ENCODE results near the gene DSTYK. TPM values are rescaled to one million over a fixed set of nuclear protein-coding genes. Genes with fewer than 3 reads are reported as not detected.
"Not testable (repeated sequence)": the region's sequence is repeated elsewhere in the genome, so short reads cannot be mapped to it uniquely, and the experiment has no call there.

Gene DSTYK
- total RNA-seq, 1 donor from 2014 or later, result 12.6 TPM

DNA sequence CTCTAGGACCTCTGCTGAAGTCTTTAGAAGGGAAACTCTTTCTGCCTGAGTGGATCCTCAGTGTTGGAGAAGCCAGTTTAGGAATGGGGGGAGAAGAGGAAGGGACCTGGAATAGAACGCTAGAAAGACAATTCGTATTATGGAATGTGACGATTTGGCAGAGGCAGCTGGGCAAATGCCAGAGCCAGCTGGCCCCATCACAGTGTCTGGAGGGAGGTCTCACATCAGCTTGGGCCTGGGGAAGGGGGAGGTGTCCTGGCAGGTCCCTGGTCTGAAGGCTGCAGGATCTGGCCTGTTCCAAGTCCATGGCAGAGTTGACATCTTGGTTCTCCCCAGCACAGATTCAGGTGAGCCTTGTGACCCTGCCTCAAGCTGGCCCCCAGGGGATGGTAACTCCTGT is 27.6 kb upstream of the DSTYK start:
- no peak for DNase-seq (ENCODE audit: low spot score)
- Mint-ChIP-seq H3K27ac (ENCODE audit: unreplicated experiment) (no peak overlapping the region), H3K4me1 (ENCODE audit: low read depth) (peaks cover 20% of the 10 kb centered on the region), H3K36me3 (ENCODE audit: low read depth) (peaks cover 3% of the 10 kb centered on the region), H3K9me3 (ENCODE audit: low read depth) (no peaks in the 10 kb centered on the region), H3K4me3 (ENCODE audit: unreplicated experiment) (no peak overlapping the region), H3K27me3 (ENCODE audit: low read depth) (no peaks in the 10 kb centered on the region)
- TF ChIP-seq, protein P1, sequence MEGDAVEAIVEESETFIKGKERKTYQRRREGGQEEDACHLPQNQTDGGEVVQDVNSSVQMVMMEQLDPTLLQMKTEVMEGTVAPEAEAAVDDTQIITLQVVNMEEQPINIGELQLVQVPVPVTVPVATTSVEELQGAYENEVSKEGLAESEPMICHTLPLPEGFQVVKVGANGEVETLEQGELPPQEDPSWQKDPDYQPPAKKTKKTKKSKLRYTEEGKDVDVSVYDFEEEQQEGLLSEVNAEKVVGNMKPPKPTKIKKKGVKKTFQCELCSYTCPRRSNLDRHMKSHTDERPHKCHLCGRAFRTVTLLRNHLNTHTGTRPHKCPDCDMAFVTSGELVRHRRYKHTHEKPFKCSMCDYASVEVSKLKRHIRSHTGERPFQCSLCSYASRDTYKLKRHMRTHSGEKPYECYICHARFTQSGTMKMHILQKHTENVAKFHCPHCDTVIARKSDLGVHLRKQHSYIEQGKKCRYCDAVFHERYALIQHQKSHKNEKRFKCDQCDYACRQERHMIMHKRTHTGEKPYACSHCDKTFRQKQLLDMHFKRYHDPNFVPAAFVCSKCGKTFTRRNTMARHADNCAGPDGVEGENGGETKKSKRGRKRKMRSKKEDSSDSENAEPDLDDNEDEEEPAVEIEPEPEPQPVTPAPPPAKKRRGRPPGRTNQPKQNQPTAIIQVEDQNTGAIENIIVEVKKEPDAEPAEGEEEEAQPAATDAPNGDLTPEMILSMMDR (IDR thresholded peaks at IDR 0.05), result no peak

DNA sequence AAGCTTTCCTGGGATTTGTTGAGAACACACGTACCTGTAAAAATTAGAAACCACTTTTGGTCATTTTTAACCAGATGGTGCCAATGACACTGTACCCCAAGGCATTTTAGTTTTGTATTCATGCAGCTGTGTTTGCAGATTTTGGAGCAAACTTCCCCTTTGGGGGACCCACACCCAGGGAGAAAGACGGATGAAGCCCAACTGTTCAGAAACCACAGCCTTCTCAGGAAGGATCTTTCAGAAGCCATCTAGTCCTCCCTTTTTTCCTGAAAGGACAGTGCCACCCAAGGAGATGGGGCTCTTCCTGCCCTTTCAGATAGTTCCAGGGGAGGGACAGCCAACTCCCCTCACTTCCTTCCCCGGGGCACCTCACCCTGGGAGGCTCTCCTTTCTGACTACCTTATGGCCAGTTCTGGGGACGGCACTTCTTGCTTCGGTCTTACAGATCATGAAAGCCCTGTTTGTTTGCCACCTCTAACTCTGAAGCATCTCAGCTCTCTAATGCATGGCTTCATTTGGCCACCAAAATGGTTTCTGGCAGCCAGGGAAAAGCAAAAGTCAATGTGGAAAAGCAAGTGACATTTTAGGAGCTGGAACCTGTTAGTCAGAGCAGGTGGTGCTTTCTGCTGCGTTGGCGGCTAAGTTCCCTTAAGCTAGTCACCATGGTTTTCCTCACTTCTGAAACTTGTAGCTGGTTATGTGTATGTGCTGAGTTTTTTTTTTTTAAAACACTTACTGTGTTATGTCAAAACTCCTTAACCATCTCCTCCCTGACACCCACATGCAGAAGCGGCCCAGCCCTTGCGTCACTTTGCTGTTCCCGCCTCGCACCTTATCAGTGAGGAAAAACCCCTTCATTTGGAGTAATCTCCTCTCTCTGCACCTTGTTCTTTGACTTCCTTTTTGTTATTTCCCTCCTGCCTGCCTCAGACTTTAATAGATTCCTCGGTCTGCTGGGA is 26.3 kb upstream of the DSTYK start:
- H3K27me3 Mint-ChIP-seq (ENCODE audit: low read depth), result no peaks in the 10 kb centered on the region
- peaks cover 3% of the 10 kb centered on the region for H3K36me3 Mint-ChIP-seq (ENCODE audit: low read depth)
- no peak overlapping the region for H3K27ac Mint-ChIP-seq (ENCODE audit: unreplicated experiment)

DNA sequence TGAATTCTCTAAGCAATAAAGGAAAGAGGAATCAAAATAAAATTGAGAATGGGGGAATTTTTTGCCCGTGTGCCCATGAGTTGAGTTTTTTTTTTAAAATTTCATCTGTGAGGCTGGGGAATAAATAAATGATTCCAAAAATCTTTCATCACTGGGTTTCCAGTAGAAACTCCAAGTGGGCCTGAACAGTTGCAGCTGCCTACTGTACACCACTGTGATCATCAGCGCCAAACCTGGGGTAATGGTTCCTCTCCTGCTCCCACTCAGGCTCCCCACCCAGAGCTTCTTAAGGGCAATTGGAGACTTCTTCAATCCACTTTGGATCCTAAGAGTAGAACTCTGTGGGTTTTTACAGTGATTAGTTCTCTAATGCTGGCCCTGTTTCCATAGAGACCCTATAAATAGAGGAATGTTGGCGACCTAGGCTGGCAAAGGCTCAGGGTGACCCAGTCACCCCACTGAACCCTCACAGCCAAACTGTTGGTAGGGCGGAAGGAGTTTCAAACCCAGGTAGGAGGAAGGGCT is 25.5 kb upstream of the DSTYK start:
- no peaks in the 10 kb centered on the region for H3K27me3 Mint-ChIP-seq (ENCODE audit: low read depth)
- H3K27ac Mint-ChIP-seq (ENCODE audit: unreplicated experiment), result no peak overlapping the region

More for the DNA sequence above, 26.3 kb upstream of the DSTYK start:
- H3K9me3 Mint-ChIP-seq (ENCODE audit: low read depth), result no peaks in the 10 kb centered on the region
- TF ChIP-seq, protein P1 (IDR thresholded peaks at IDR 0.05), result no peak
- peaks cover 20% of the 10 kb centered on the region for H3K4me1 Mint-ChIP-seq (ENCODE audit: low read depth)
- H3K4me3 Mint-ChIP-seq (ENCODE audit: unreplicated experiment), result no peak overlapping the region
- no peak for DNase-seq (ENCODE audit: low spot score)

DNA sequence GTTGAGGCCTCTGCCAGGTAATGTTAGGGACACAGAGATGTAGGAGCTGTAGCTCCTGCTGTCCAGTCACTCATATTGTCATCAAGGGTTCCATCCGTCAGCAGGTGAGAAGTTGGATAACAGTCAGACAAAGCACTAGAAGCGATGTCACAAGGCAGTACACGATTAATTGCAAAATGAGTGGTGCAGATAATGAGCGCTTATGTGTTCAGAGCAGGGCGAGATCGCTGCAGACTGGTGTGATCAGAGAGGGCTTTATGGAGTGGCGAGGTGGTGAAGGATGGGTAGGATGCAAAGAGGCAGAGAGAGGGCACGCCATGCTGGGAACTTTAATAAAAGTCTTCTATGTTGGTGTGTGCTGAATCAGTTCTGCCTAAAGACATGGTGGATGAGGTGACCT is 25.0 kb upstream of the DSTYK start:
- H3K36me3 Mint-ChIP-seq (ENCODE audit: low read depth), result no peaks in the 10 kb centered on the region
- H3K27ac Mint-ChIP-seq (ENCODE audit: unreplicated experiment), result no peak overlapping the region
- no peaks in the 10 kb centered on the region for H3K27me3 Mint-ChIP-seq (ENCODE audit: low read depth)
- no peak for DNase-seq (ENCODE audit: low spot score)
- H3K4me1 Mint-ChIP-seq (ENCODE audit: low read depth), result peaks cover 20% of the 10 kb centered on the region
- H3K9me3 Mint-ChIP-seq (ENCODE audit: low read depth), result no peaks in the 10 kb centered on the region
- no peak overlapping the region for H3K4me3 Mint-ChIP-seq (ENCODE audit: unreplicated experiment)
- TF ChIP-seq, protein P1 (IDR thresholded peaks at IDR 0.05), result no peak

More for the DNA sequence above, 25.5 kb upstream of the DSTYK start:
- no peak for DNase-seq (ENCODE audit: low spot score)
- H3K4me1 Mint-ChIP-seq (ENCODE audit: low read depth), result peaks cover 20% of the 10 kb centered on the region
- H3K36me3 Mint-ChIP-seq (ENCODE audit: low read depth), result no peaks in the 10 kb centered on the region
- H3K9me3 Mint-ChIP-seq (ENCODE audit: low read depth), result no peaks in the 10 kb centered on the region
- TF ChIP-seq, protein P1 (IDR thresholded peaks at IDR 0.05), result no peak
- no peak overlapping the region for H3K4me3 Mint-ChIP-seq (ENCODE audit: unreplicated experiment)

DNA sequence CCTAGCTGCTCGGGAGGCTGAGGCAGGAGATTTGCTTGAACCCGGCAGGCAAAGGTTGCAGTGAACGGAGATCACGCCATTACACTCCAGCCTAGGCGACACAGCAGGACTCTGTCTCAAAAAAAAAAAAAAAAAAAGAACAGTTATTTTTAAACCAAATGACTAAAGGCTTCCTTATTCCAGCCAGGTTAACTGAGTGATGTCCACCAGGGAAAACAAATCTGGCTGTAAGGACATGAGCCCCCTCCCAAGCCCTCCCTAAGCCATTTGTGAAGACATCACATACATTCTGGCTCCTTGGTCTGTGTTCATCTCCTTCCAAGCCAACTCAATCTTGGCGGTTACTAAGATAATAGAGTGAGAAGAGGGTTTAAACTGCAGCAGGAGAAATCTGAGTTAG is 24.4 kb upstream of the DSTYK start:
- Mint-ChIP-seq H3K27me3 (ENCODE audit: low read depth) (no peaks in the 10 kb centered on the region), H3K4me1 (ENCODE audit: low read depth) (peaks cover 20% of the 10 kb centered on the region), H3K27ac (ENCODE audit: unreplicated experiment) (no peak overlapping the region), H3K36me3 (ENCODE audit: low read depth) (no peaks in the 10 kb centered on the region), H3K4me3 (ENCODE audit: unreplicated experiment) (no peak overlapping the region), H3K9me3 (ENCODE audit: low read depth) (no peaks in the 10 kb centered on the region)
- DNase-seq (ENCODE audit: low spot score), result no peak
- TF ChIP-seq, protein P1 (IDR thresholded peaks at IDR 0.05), result no peak

DNA sequence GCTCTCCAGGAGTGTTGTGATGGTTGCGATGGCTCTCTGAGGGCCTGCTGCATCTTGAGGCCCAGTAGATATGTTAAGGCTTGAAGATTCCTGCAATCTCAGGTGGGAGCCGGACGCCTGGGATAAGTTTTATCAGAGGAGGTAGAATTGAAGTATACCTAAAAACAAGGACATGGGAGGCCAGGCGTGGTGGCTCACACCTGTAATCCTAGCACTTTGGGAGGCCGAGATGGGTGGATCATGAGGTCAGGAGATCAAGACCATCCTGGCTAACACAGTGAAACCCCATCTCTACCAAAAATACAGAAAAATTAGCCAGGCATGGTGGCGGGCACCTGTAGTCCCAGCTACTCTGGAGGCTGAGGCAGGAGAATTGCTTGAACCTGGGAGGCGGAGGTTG is 22.5 kb upstream of the DSTYK start:
- H3K27me3 Mint-ChIP-seq (ENCODE audit: low read depth); H3K4me3 Mint-ChIP-seq (ENCODE audit: unreplicated experiment); H3K9me3 Mint-ChIP-seq (ENCODE audit: low read depth); H3K27ac Mint-ChIP-seq (ENCODE audit: unreplicated experiment); H3K36me3 Mint-ChIP-seq (ENCODE audit: low read depth); DNase-seq (ENCODE audit: low spot score): not testable (repeated sequence)
- peaks cover 29% of the 10 kb centered on the region for H3K4me1 Mint-ChIP-seq (ENCODE audit: low read depth)

Measured in chondrocyte (in vitro differentiated cells).